Fibroblast of pulmonary artery (primary cell): Measurements from ENCODE around the gene CACNA2D3.

Source experiments
- DNase-seq: peaks from one replicate; pipeline ENCODE4 v3.0.0-alpha.2; 2010; ENCODE audit warnings: low read depth
- H3K4me3 ChIP-seq: replicated peaks from 2 replicates; pipeline ENCODE4 v1.5.1; 2011; ENCODE audit warnings: low read depth, mild to moderate bottlenecking, control low read depth, low read length, moderate library complexity
- CTCF ChIP-seq: IDR thresholded peaks from 2 replicates; pipeline ENCODE4 v1.5.1; 2011; ENCODE audit warnings: mild to moderate bottlenecking, control low read depth, low read length, inconsistent platforms; ENCODE audit errors: missing control alignments

The CACNA2D3 gene

GRCh38 chr3:54570008-54570407 is 447.7 kb downstream of the CACNA2D3 start:
- DNase-seq, result no peak
- no peak for TF ChIP-seq CTCF
- H3K4me3 ChIP-seq, result no peak overlapping the region

GRCh38 chr3:54572197-54572895 is 450.0 kb downstream of the CACNA2D3 start:
- H3K4me3 ChIP-seq, result no peak overlapping the region
- TF ChIP-seq CTCF, result no peak
- peak; percentile 3 for DNase-seq

GRCh38 chr3:54573858-54574257 is 451.5 kb downstream of the CACNA2D3 start:
- DNase-seq, result no peak
- H3K4me3 ChIP-seq, result no peak overlapping the region
- no peak for TF ChIP-seq CTCF

GRCh38 chr3:54574906-54575617 is 452.7 kb downstream of the CACNA2D3 start:
- no peak for TF ChIP-seq CTCF
- no peak for DNase-seq
- no peak overlapping the region for H3K4me3 ChIP-seq

GRCh38 chr3:54575618-54575960 is 453.2 kb downstream of the CACNA2D3 start:
- TF ChIP-seq CTCF, result no peak
- DNase-seq, result no peak
- no peak overlapping the region for H3K4me3 ChIP-seq

GRCh38 chr3:54577313-54577712 is 455.0 kb downstream of the CACNA2D3 start:
- no peak overlapping the region for H3K4me3 ChIP-seq
- no peak for DNase-seq
- TF ChIP-seq CTCF, result no peak

GRCh38 chr3:54578417-54578816 is 456.1 kb downstream of the CACNA2D3 start:
- H3K4me3 ChIP-seq, result no peak overlapping the region
- peak; percentile 3 for DNase-seq
- no peak for TF ChIP-seq CTCF
